CD4-positive, alpha-beta T cell (primary cell): ENCODE data around the gene ERC2. TPM values are rescaled to one million over a fixed set of nuclear protein-coding genes. Genes with fewer than 3 reads are reported as not detected.

Experiments used
- ATAC-seq: fragments of 200-7000 bp; cut with Tn5 transposase; one replicate; pipeline ENCODE4 v1.10.0; 2022; ENCODE audit warnings: mild to moderate bottlenecking; ENCODE audit not compliant: poor library complexity
- CTCF ChIA-PET: fragments of 350-600 bp; sonication (Branson Sonifier 250); formaldehyde crosslinking; loops from one replicate; lab custom pipeline; 2021; ENCODE audit warnings: antibody characterized with exemption, inconsistent platforms; lab: Charles Lee
- POLR2A ChIA-PET: fragments of 350-600 bp; sonication (Branson Sonifier 250); formaldehyde crosslinking; loops from one replicate; lab custom pipeline; 2021; ENCODE audit warnings: antibody characterized with exemption, inconsistent platforms; lab: Charles Lee
- DNase-seq, 14 experiments: peaks; one replicate each; pipeline ENCODE4 v3.0.0-alpha.2; 2013 to 2020; ENCODE audit warnings: mixed read lengths in 2 of 14
- H3K27ac ChIP-seq, 2 donors: one replicate each; pipeline versions ENCODE4 v1.5.1 to v1.7.0; 2013; ENCODE audit warnings: low read length in 2 of 2, low read depth in 1 of 2, mild to moderate bottlenecking in 1 of 2
- H3K27me3 ChIP-seq, 2 experiments: 1 replicate in 1 of 2; 2 replicates in 1 of 2; pipeline versions ENCODE4 v1.6.1 to v1.7.0; 2013; ENCODE audit warnings: low read length in 2 of 2, control low read depth in 1 of 2, mild to moderate bottlenecking in 1 of 2, moderate library complexity in 1 of 2; ENCODE audit not compliant: insufficient read depth in 2 of 2, control insufficient read depth in 1 of 2
- H3K36me3 ChIP-seq: one replicate; pipeline ENCODE4 v1.6.1; 2013; ENCODE audit warnings: low read length, control low read depth; ENCODE audit not compliant: insufficient read depth
- H3K4me1 ChIP-seq: one replicate; pipeline ENCODE4 v1.6.1; 2013; ENCODE audit warnings: low read length, control low read depth; ENCODE audit not compliant: insufficient read depth
- H3K4me3 ChIP-seq: one replicate; pipeline ENCODE4 v1.5.1; 2013; ENCODE audit warnings: mild to moderate bottlenecking, low read length, moderate library complexity
- H3K9me3 ChIP-seq, 2 experiments: 1 replicate in 1 of 2; 2 replicates in 1 of 2; pipeline versions ENCODE4 v1.6.1 to v1.7.0; 2013; ENCODE audit warnings: low read length in 2 of 2, mild to moderate bottlenecking in 2 of 2, control low read depth in 1 of 2, moderate library complexity in 1 of 2; ENCODE audit not compliant: control insufficient read depth in 1 of 2, insufficient read depth in 1 of 2
- H3K27ac Mint-ChIP-seq: one replicate; pipeline ENCODE4 v1.8.0; 2020; ENCODE audit warnings: mixed read lengths
- H3K27me3 Mint-ChIP-seq: one replicate; pipeline ENCODE4 v1.8.0; 2021; ENCODE audit warnings: mixed read lengths
- H3K36me3 Mint-ChIP-seq: one replicate; pipeline ENCODE4 v1.8.0; 2021; ENCODE audit warnings: low read depth, mixed read lengths
- H3K4me1 Mint-ChIP-seq: one replicate; pipeline ENCODE4 v1.8.0; 2021; ENCODE audit warnings: low read depth, mixed read lengths
- H3K4me3 Mint-ChIP-seq: one replicate; pipeline ENCODE4 v1.8.0; 2020; ENCODE audit warnings: mild to moderate bottlenecking, mixed read lengths
- H3K9me3 Mint-ChIP-seq: one replicate; pipeline ENCODE4 v1.8.0; 2020; ENCODE audit warnings: mixed read lengths
- intact Hi-C, 2 experiments: fragments of 100-400 bp; cut with DNase I in 1 of 2; cut with micrococcal nuclease in 1 of 2; formaldehyde crosslinking; loops; one replicate each; pipeline versions ENCODE4 v1.15.1 to v1.9.0; 2023 to 2025; cut with DNase I, micrococcal nuclease
- total RNA-seq, 174 experiments: library from RNA in 2 of 174; stranded (reverse) in 2 of 174; gene quantifications; one replicate each; pipeline ENCODE4 v1.2.3 and lab custom pipeline; 2021 to 2026
- TF ChIP-seq, protein P1 (sequence below): fragments of 200-600 bp; IDR thresholded peaks from one replicate; pipeline ENCODE4 v1.8.0; 2022; ENCODE audit warnings: antibody characterized with exemption, mild to moderate bottlenecking

The ERC2 gene
- total RNA-seq, 2 experiments from 2014 or later = not detected

DNA sequence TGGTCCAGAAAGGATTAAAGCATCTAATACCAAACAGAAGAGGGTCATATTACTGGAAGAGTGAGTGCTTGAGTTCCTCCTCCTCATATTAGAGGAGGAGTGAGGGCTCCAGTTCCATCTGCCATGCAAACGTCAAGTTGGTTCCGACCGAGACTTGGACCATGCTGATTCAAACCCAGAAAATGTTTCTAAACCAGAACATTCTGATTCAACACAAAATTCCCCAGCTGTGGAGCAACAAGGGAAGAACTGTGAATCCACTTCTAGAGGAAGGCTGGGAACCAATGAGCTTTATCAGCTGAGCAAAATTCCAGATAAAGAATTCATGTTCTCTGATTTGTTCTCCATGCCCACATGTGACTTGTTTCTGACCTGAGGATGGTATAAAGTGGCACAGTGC lies 845.5 kb downstream of the ERC2 start:
- intact Hi-C loops = no loop called here
- DNase-seq (no peak), ATAC-seq (no peak)
- Histone ChIP-seq H3K4me1 (no peaks in the 10 kb centered on the region), H3K27ac (no peak overlapping the region), H3K36me3 (no peaks in the 10 kb centered on the region), H3K27me3 (no peaks in the 10 kb centered on the region), H3K9me3 (peaks cover 0 to 4% of the 10 kb centered on the region in 2 experiments), H3K4me3 (no peak overlapping the region)
- no peak overlapping the region for H3K4me3 Mint-ChIP-seq
- H3K36me3 Mint-ChIP-seq = no peaks in the 10 kb centered on the region
- TF ChIP-seq, protein P1, sequence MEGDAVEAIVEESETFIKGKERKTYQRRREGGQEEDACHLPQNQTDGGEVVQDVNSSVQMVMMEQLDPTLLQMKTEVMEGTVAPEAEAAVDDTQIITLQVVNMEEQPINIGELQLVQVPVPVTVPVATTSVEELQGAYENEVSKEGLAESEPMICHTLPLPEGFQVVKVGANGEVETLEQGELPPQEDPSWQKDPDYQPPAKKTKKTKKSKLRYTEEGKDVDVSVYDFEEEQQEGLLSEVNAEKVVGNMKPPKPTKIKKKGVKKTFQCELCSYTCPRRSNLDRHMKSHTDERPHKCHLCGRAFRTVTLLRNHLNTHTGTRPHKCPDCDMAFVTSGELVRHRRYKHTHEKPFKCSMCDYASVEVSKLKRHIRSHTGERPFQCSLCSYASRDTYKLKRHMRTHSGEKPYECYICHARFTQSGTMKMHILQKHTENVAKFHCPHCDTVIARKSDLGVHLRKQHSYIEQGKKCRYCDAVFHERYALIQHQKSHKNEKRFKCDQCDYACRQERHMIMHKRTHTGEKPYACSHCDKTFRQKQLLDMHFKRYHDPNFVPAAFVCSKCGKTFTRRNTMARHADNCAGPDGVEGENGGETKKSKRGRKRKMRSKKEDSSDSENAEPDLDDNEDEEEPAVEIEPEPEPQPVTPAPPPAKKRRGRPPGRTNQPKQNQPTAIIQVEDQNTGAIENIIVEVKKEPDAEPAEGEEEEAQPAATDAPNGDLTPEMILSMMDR = no peak
- H3K9me3 Mint-ChIP-seq = no peaks in the 10 kb centered on the region
- ChIA-PET POLR2A (no interaction called here), CTCF (no interaction called here)
- H3K27ac Mint-ChIP-seq = no peak overlapping the region
- peaks cover 4% of the 10 kb centered on the region for H3K27me3 Mint-ChIP-seq
- no peaks in the 10 kb centered on the region for H3K4me1 Mint-ChIP-seq

DNA sequence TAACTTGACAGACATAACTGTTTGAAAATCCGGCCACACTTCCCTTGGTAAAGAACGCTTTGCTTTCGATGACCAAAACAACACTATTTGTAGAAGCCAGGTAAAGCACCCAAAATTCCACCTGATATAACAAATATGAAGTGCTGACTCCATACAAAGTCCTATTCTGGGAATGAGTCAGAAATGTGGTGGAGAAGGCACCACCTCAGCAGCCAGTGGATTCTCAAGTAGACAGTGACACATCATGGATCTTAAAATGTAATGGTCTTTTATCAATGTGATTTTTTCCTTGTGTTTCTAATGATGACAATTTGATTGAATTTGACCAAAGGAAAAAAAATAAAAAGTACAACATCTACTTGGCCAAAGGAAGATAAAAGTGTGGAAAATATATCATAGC lies 846.2 kb downstream of the ERC2 start:
- no peak overlapping the region for H3K27ac Mint-ChIP-seq
- no peaks in the 10 kb centered on the region for H3K36me3 Mint-ChIP-seq
- peaks cover 0 to 4% of the 10 kb centered on the region in 2 experiments for H3K9me3 ChIP-seq
- TF ChIP-seq, protein P1 = no peak
- H3K4me1 ChIP-seq = no peaks in the 10 kb centered on the region
- H3K27me3 ChIP-seq = no peaks in the 10 kb centered on the region
- peaks cover 4% of the 10 kb centered on the region for H3K27me3 Mint-ChIP-seq
- no peaks in the 10 kb centered on the region for H3K4me1 Mint-ChIP-seq
- ATAC-seq (no peak), DNase-seq (no peak)
- ChIA-PET CTCF (no interaction called here), POLR2A (no interaction called here)
- no peaks in the 10 kb centered on the region for H3K9me3 Mint-ChIP-seq
- H3K4me3 Mint-ChIP-seq = no peak overlapping the region
- intact Hi-C loops = no loop called here
- H3K36me3 ChIP-seq = no peaks in the 10 kb centered on the region
- no peak overlapping the region for H3K27ac ChIP-seq
- H3K4me3 ChIP-seq = no peak overlapping the region

DNA sequence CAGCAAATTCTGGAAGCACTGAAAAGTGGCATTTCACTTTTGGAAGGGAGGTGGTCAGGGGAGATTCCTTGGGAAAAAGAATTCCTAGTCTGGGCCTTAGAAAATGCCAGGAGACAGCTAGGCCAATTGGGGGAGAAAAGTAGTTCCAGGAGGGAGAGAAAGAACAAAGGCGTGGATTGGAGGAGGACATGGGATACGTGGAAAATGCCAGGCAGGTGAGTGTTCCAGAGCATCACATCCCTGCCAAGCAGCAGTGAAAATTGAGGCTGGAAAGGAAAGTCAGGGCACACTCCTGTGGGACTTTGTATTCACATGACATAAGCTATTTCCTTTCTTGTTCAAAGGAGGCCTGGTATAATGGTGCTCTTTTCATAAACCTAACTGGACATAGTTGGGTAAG lies 846.6 kb downstream of the ERC2 start:
- H3K27me3 ChIP-seq = no peaks in the 10 kb centered on the region
- H3K4me3 ChIP-seq = no peak overlapping the region
- Mint-ChIP-seq H3K4me3 (no peak overlapping the region), H3K36me3 (no peaks in the 10 kb centered on the region), H3K27ac (no peak overlapping the region), H3K27me3 (peaks cover 4% of the 10 kb centered on the region), H3K4me1 (no peaks in the 10 kb centered on the region), H3K9me3 (no peaks in the 10 kb centered on the region)
- ChIA-PET CTCF (no interaction called here), POLR2A (no interaction called here)
- H3K4me1 ChIP-seq = no peaks in the 10 kb centered on the region
- intact Hi-C loops = no loop called here
- peaks cover 0 to 4% of the 10 kb centered on the region in 2 experiments for H3K9me3 ChIP-seq
- ATAC-seq (no peak), DNase-seq (no peak)
- H3K27ac ChIP-seq = no peak overlapping the region
- H3K36me3 ChIP-seq = no peaks in the 10 kb centered on the region
- TF ChIP-seq, protein P1 = no peak
